ENCODE measurements around the gene P2RY4.
"Not testable (repeated sequence)": the region's sequence is repeated elsewhere in the genome, so short reads cannot be mapped to it uniquely, and the experiment has no call there.

P2RY4 gene

GRCh38 chrX:70260104-70260503 lies at the start of gene P2RY4:
Gene P2RY4, minus strand, starts transcription at chrX:70260204. Its CDS starts 580 bp downstream, at chrX:70259624.
- DNase-seq: no peak

- no peak for DNase-seq
These were observed 41.7 kb upstream of the P2RY4 start for GRCh38 chrX:70301716-70302115.

- DNase-seq: no peak
These were observed 33.6 kb upstream of the P2RY4 start for GRCh38 chrX:70293621-70294020.

- DNase-seq: no peak
These were observed 32.8 kb upstream of the P2RY4 start for GRCh38 chrX:70292788-70293187.

GRCh38 chrX:70289793-70290770 lies 30.1 kb upstream of the P2RY4 start, which contains the start of the genes KIF4A and PDZD11:
Gene KIF4A, plus strand, starts transcription at chrX:70290104. Its CDS starts 355 bp downstream, at chrX:70290459.
Gene PDZD11, minus strand, starts transcription at chrX:70289927. Its CDS starts 586 bp downstream, at chrX:70289341.
- peak; percentile 78 for DNase-seq

- DNase-seq: no peak
These were observed 29.3 kb upstream of the P2RY4 start for GRCh38 chrX:70289168-70289792.

- no peak for DNase-seq
These were observed 21.9 kb upstream of the P2RY4 start, which contains the start of gene RAB41 for GRCh38 chrX:70281951-70282350. Gene RAB41, plus strand, starts transcription at chrX:70282172. Its CDS starts 46 bp downstream, at chrX:70282218.

GRCh38 chrX:70280573-70280972 lies 20.6 kb upstream of the P2RY4 start:
- DNase-seq: no peak

GRCh38 chrX:70279081-70279480 lies 19.1 kb upstream of the P2RY4 start:
- DNase-seq: no peak

GRCh38 chrX:70274029-70274428 lies 14.0 kb upstream of the P2RY4 start:
- DNase-seq: not testable (repeated sequence)

GRCh38 chrX:70268034-70268433 lies 8.0 kb upstream of the P2RY4 start, which contains the start of gene ARR3:
Gene ARR3, plus strand, starts transcription at chrX:70268334. Its CDS starts 1,052 bp downstream, at chrX:70269386.
- DNase-seq: no peak

- no peak for DNase-seq
These were observed 4.8 kb upstream of the P2RY4 start for GRCh38 chrX:70264784-70265183.

- peak; percentile 21 for DNase-seq
These were observed 3.1 kb upstream of the P2RY4 start for GRCh38 chrX:70262952-70263567.

- DNase-seq: no peak
These were observed 2.3 kb downstream of the P2RY4 start for GRCh38 chrX:70257423-70258288.

GRCh38 chrX:70255452-70255851 lies 4.6 kb downstream of the P2RY4 start:
- DNase-seq: peak; percentile 30

- DNase-seq: no peak
These were observed 5.1 kb downstream of the P2RY4 start for GRCh38 chrX:70254909-70255308.

GRCh38 chrX:70254063-70254400 lies 6.0 kb downstream of the P2RY4 start:
- DNase-seq: no peak

GRCh38 chrX:70253377-70254062 lies 6.5 kb downstream of the P2RY4 start:
- DNase-seq: no peak

GRCh38 chrX:70252491-70252890 lies 7.5 kb downstream of the P2RY4 start:
- DNase-seq: no peak

GRCh38 chrX:70247252-70247651 lies 12.8 kb downstream of the P2RY4 start:
- no peak for DNase-seq

GRCh38 chrX:70244881-70245280 lies 15.1 kb downstream of the P2RY4 start:
- DNase-seq: no peak

- not testable (repeated sequence) for DNase-seq
These were observed 16.4 kb downstream of the P2RY4 start for GRCh38 chrX:70243601-70244000.

Measured in fibroblast of upper back skin (primary cell).